SU-DHL-6 (cell line): ENCODE results near the gene CTSG.
"Not testable (repeated sequence)": the region's sequence is repeated elsewhere in the genome, so short reads cannot be mapped to it uniquely, and the experiment has no call there.

ENCODE experiments used
- H2AFZ ChIP-seq: fragments of 200-600 bp; sonication (generic); 2 replicates; pipeline ENCODE4 v1.6.1; 2014; ENCODE audit warnings: low read depth, mild to moderate bottlenecking, moderate library complexity, mixed read lengths, antibody characterized with exemption, low read length; ENCODE audit not compliant: severe bottlenecking
- H3F3A ChIP-seq: fragments of 200-600 bp; shearing (Covaris generic); 2 replicates; pipeline ENCODE4 v1.6.0; 2016; ENCODE audit warnings: antibody characterized with exemption, mild to moderate bottlenecking; ENCODE audit not compliant: insufficient read depth
- H3K27ac ChIP-seq: fragments of 200-600 bp; sonication (generic); 2 replicates; pipeline ENCODE4 v1.5.1; 2016; ENCODE audit warnings: low read depth, mild to moderate bottlenecking, low read length, moderate library complexity, mixed read lengths
- H3K27me3 ChIP-seq: fragments of 200-600 bp; sonication (generic), shearing (Covaris generic); 2 replicates; pipeline ENCODE4 v1.6.0; 2014; ENCODE audit warnings: mild to moderate bottlenecking, low read length
- H3K36me3 ChIP-seq: fragments of 200-600 bp; sonication (generic); 2 replicates; pipeline ENCODE4 v1.6.1; 2014; ENCODE audit warnings: mild to moderate bottlenecking, low read length, mixed read lengths
- H3K4me2 ChIP-seq: fragments of 300-600, 200-600 bp; shearing (Covaris generic), sonication (generic); 2 replicates; pipeline ENCODE4 v1.6.0; 2014; ENCODE audit warnings: low read length, low read depth, mild to moderate bottlenecking; ENCODE audit not compliant: poor library complexity, severe bottlenecking
- H3K4me3 ChIP-seq: fragments of 200-600 bp; sonication (generic); 2 replicates; pipeline ENCODE4 v1.5.1; 2014; ENCODE audit warnings: antibody characterized with exemption, low read length, mild to moderate bottlenecking, mixed read lengths; ENCODE audit not compliant: insufficient read depth, poor library complexity, severe bottlenecking
- H3K79me2 ChIP-seq: fragments of 200-600 bp; sonication (generic); 2 replicates; pipeline ENCODE4 v1.6.1; 2014; ENCODE audit warnings: mild to moderate bottlenecking, low read length, moderate library complexity; ENCODE audit not compliant: insufficient read depth
- H3K9ac ChIP-seq: fragments of 200-600 bp; sonication (generic); 2 replicates; pipeline ENCODE4 v1.7.0; 2014; ENCODE audit warnings: mild to moderate bottlenecking, low read length
- H3K9me2 ChIP-seq: fragments of 200-600 bp; sonication (generic); replicated peaks from 2 replicates; pipeline ENCODE4 v1.6.1; 2014; ENCODE audit warnings: low read length; ENCODE audit not compliant: insufficient read depth
- H3K9me3 ChIP-seq: fragments of 200-600 bp; sonication (generic); 2 replicates; pipeline ENCODE4 v1.6.1; 2014; ENCODE audit warnings: low read length, mixed read lengths; ENCODE audit not compliant: insufficient read depth
- H4K20me1 ChIP-seq: fragments of 200-600 bp; sonication (generic); 2 replicates; pipeline ENCODE4 v1.6.1; 2014; ENCODE audit warnings: low read depth, mild to moderate bottlenecking, antibody characterized with exemption, low read length, moderate library complexity, mixed read lengths
- EZH2phosphoT487 ChIP-seq: fragments of 200-600 bp; sonication (generic), shearing (Covaris generic); conservative IDR thresholded peaks from 2 replicates; pipeline ENCODE4 v1.6.1; 2018; ENCODE audit warnings: mild to moderate bottlenecking, antibody characterized with exemption, low read length, moderate library complexity, mixed read lengths
- TF ChIP-seq, protein P1 (sequence below): fragments of 200-600 bp; sonication (generic); IDR thresholded peaks from one replicate; pipeline ENCODE4 v1.5.1; 2017; ENCODE audit warnings: antibody characterized with exemption, mild to moderate bottlenecking, low read length, moderate library complexity; ENCODE audit not compliant: insufficient read depth, poor library complexity, severe bottlenecking

Gene CTSG

DNA sequence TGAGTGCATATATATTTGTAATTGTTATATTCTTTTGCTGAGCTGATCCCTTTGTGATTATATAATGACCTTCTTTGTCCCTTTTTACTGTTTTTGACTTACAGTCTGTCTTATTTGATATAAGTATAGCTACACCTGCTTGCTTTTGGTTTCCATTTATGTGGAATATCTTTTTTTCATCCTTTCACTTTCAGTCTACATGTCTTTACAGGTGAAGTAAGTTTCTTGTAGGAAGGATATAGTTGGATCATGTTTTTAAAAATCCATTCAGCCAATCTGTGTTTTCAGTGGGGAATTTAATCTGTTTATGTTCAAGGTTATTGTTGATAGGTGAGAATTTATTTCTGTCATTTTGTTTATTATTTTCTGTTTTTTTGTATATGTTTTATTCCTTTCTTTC is 21.4 kb upstream of the CTSG start:
- Histone ChIP-seq H3K79me2 (no peaks in the 10 kb centered on the region), H4K20me1 (no peaks in the 10 kb centered on the region), H3K9ac (no peak overlapping the region), H3K27ac (no peak overlapping the region), H3K9me2 (no peaks in the 10 kb centered on the region), H3F3A (no peaks in the 10 kb centered on the region), H3K36me3 (no peaks in the 10 kb centered on the region), H3K9me3 (no peaks in the 10 kb centered on the region; the same call in 1 of the 2 replicates), H3K4me2 (no peak overlapping the region), H3K4me3 (no peak overlapping the region), H2AFZ (no peak overlapping the region), H3K27me3 (no peaks in the 10 kb centered on the region)
- TF ChIP-seq, protein P1, sequence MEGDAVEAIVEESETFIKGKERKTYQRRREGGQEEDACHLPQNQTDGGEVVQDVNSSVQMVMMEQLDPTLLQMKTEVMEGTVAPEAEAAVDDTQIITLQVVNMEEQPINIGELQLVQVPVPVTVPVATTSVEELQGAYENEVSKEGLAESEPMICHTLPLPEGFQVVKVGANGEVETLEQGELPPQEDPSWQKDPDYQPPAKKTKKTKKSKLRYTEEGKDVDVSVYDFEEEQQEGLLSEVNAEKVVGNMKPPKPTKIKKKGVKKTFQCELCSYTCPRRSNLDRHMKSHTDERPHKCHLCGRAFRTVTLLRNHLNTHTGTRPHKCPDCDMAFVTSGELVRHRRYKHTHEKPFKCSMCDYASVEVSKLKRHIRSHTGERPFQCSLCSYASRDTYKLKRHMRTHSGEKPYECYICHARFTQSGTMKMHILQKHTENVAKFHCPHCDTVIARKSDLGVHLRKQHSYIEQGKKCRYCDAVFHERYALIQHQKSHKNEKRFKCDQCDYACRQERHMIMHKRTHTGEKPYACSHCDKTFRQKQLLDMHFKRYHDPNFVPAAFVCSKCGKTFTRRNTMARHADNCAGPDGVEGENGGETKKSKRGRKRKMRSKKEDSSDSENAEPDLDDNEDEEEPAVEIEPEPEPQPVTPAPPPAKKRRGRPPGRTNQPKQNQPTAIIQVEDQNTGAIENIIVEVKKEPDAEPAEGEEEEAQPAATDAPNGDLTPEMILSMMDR, result no peak
- TF ChIP-seq EZH2phosphoT487, result no peak

DNA sequence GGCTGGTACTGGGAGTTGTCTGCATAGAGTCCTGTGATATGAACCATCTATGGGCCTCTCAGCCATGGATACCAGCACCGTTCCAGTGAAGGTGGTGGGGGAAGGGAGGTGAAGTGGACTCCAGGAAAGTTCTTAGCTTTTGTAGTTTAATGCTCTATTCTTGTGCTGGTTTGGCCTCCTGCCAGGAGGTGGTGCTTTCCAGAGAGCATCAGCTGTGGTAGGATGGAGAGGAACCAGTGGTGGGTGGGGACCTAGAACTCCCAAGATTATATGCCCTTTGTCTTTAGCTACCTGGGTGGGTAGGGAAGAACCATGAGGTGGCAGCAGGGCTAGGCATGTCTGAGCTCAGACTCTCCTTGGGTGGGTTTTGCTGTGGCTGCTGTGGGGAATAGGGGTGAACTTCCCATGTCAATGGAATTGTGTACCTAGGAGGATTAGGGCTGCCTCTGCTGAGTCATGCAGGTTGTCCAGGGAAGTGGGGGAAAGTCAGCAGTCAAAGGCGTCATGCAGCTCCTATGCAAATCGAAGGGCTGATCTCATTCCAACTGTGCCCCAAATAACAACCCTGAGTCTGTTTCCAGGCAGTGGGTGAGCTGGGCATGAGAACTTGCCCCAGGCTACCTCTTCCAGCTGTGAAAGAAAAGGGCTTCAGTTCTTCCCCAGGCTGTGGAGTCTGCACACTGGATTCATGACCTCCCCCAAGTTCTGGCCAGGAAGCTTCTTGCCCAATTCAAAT is 19.2 kb upstream of the CTSG start:
- H3K9ac ChIP-seq, result no peak overlapping the region
- no peaks in the 10 kb centered on the region for H4K20me1 ChIP-seq
- H2AFZ ChIP-seq, result no peak overlapping the region
- no peaks in the 10 kb centered on the region; the same call in 1 of the 2 replicates for H3K9me3 ChIP-seq
- H3K27me3 ChIP-seq, result no peaks in the 10 kb centered on the region
- no peaks in the 10 kb centered on the region for H3K36me3 ChIP-seq
- H3K9me2 ChIP-seq, result no peaks in the 10 kb centered on the region
- H3K27ac ChIP-seq, result no peak overlapping the region
- TF ChIP-seq EZH2phosphoT487, result no peak
- TF ChIP-seq, protein P1, result no peak
- H3K79me2 ChIP-seq, result no peaks in the 10 kb centered on the region
- H3F3A ChIP-seq, result no peaks in the 10 kb centered on the region
- no peak overlapping the region for H3K4me2 ChIP-seq
- no peak overlapping the region for H3K4me3 ChIP-seq

DNA sequence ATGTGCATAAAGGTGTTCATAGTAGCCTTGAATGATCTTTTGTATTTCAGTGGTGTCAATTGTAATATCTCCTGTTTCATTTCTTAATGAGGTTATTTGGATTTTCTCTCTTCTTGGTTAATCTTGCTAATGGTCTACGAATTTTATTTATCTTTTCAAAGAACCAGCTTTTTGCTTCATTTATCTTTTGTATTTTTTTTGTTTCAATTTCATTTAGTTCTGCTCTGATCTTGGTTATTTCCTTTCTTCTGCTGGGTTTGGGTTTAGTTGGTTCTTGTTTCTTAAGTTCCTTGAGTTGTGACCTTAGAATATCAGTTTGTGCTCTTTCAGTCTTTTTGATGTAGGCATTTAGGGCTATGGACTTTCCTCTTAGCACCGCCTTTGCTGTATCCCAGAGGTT is 15.0 kb upstream of the CTSG start:
- not testable (repeated sequence) for H3K4me3 ChIP-seq, H3K27ac ChIP-seq, H3K79me2 ChIP-seq, H3F3A ChIP-seq, H3K9ac ChIP-seq, H3K9me3 ChIP-seq, H3K36me3 ChIP-seq, H4K20me1 ChIP-seq, H3K9me2 ChIP-seq, H2AFZ ChIP-seq, H3K4me2 ChIP-seq, H3K27me3 ChIP-seq

DNA sequence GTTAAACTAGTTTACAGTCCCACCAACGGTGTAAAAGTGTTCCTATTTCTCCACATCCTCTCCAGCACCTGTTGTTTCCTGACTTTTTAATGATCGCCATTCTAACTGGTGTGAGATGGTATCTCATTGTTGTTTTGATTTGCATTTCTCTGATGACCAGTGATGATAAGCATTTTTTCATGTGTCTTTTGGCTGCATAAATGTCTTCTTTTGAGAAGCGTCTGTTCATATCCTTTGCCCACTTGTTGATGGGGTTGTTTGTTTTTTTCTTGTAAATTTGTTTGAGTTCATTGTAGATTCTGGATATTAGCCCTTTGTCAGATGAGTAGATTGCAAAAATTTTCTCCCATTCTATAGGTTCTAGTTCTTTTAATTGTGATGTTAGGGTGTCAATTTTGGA is 8.4 kb upstream of the CTSG start:
- H3F3A ChIP-seq, H3K27me3 ChIP-seq, H3K9me3 ChIP-seq, H3K36me3 ChIP-seq, H2AFZ ChIP-seq, H3K9ac ChIP-seq, H3K4me2 ChIP-seq, H3K4me3 ChIP-seq, H3K79me2 ChIP-seq, H4K20me1 ChIP-seq, H3K9me2 ChIP-seq, H3K27ac ChIP-seq: not testable (repeated sequence)
